Activated T-cell treated with anti-CD3 and anti-CD28 coated beads, Interleukin-2, amount 50 U/mL, for 72 hours (primary cell): Measurements from ENCODE around the gene TSPAN31. TPM values are rescaled to one million over a fixed set of nuclear protein-coding genes. Genes with fewer than 3 reads are reported as not detected.

Experiments
- ATAC-seq, 2 donors: fragments of 150-1000 bp; cut with Tn5 transposase; replicated peaks in 1 of 2; 2 replicates each; pipeline ENCODE4 v1.10.0; 2021; ENCODE audit warnings: moderate library complexity in 2 of 2, mild to moderate bottlenecking in 1 of 2
- DNase-seq, 2 donors: peaks; one replicate each; pipeline ENCODE4 v3.0.0; 2021 to 2022; ENCODE audit warnings: mixed read lengths in 1 of 2
- H3K27ac Mint-ChIP-seq: one replicate; pipeline ENCODE4 v1.8.0; 2022; ENCODE audit warnings: mild to moderate bottlenecking, moderate library complexity, mixed read lengths
- H3K27me3 Mint-ChIP-seq: one replicate; pipeline ENCODE4 v1.8.0; 2022; ENCODE audit warnings: low read depth, mixed read lengths
- H3K36me3 Mint-ChIP-seq, 2 donors: one replicate each; pipeline ENCODE4 v1.8.0; 2022; ENCODE audit warnings: mixed read lengths in 2 of 2, mild to moderate bottlenecking in 1 of 2; ENCODE audit not compliant: insufficient read depth in 2 of 2
- H3K4me1 Mint-ChIP-seq: one replicate; pipeline ENCODE4 v1.8.0; 2022; ENCODE audit warnings: low read depth, mixed read lengths
- H3K4me3 Mint-ChIP-seq, 2 donors: one replicate each; pipeline ENCODE4 v1.8.0; 2022; ENCODE audit warnings: mild to moderate bottlenecking in 2 of 2, mixed read lengths in 2 of 2, moderate library complexity in 2 of 2
- H3K9me3 Mint-ChIP-seq, 2 donors: one replicate each; pipeline ENCODE4 v1.8.0; 2022; ENCODE audit warnings: mixed read lengths in 2 of 2
- total RNA-seq, 2 donors: library from RNA; stranded (reverse); gene quantifications; one replicate each; pipeline ENCODE4 v1.2.3, GENCODE V29; 2022

Gene TSPAN31
- total RNA-seq, 2 donors from 2014 or later, result 18.2 to 19.6 TPM

DNA sequence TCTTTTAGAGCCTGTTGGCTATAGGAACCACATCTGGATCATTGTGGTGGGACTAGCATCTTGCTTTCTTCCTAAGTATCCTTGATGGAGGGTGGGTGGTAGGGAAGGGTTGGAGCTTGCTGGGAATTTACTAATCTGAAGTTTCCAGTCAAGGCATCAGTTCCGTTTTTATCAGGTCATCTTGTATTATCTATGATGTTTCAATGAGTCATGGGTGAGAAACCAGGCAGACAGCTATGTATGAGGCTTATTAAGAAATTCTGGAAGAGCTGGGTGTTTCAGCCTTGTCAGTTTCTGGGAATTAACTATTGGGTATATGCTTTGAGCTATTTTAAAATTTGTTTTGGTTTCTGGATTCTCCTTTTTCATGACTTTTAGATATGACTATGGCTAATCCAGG, 49.1 kb downstream of the TSPAN31 start:
- no peaks in the 10 kb centered on the region for H3K27me3 Mint-ChIP-seq
- H3K4me1 Mint-ChIP-seq, result peaks cover 12% of the 10 kb centered on the region
- H3K36me3 Mint-ChIP-seq, result peaks cover 2 to 20% of the 10 kb centered on the region in 2 donors
- H3K27ac Mint-ChIP-seq, result peak overlapping the region; percentile 79
- peak overlapping the region in 1 of 2 donors; percentile 23 for H3K4me3 Mint-ChIP-seq
- ATAC-seq, result no peak
- no peak for DNase-seq
- H3K9me3 Mint-ChIP-seq, result no peaks in the 10 kb centered on the region

DNA sequence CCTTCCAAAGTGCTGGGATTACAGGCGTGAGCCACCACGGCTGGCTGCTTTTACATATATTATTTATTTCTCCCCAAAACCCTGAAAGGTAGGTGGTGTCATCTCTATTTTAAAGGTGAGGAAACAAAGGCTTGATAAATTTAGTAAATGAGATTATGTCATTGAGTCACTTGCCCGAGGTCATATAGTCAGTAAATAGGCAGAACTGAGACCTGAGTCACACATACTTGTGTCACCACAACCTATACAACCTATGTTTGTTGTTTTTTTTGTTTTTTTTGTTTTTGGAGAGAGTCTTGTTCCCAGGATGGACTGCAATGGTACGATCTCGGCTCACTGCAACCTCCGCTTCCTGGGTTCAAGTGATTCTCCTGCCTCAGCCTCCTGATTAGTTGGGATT, 50.5 kb downstream of the TSPAN31 start:
- no peak for DNase-seq
- ATAC-seq, result no peak
- Mint-ChIP-seq H3K27ac (peak overlapping the region; percentile 66), H3K4me3 (no peak overlapping the region), H3K9me3 (no peaks in the 10 kb centered on the region), H3K4me1 (peaks cover 12% of the 10 kb centered on the region), H3K27me3 (no peaks in the 10 kb centered on the region), H3K36me3 (peaks cover 2 to 25% of the 10 kb centered on the region in 2 donors)

DNA sequence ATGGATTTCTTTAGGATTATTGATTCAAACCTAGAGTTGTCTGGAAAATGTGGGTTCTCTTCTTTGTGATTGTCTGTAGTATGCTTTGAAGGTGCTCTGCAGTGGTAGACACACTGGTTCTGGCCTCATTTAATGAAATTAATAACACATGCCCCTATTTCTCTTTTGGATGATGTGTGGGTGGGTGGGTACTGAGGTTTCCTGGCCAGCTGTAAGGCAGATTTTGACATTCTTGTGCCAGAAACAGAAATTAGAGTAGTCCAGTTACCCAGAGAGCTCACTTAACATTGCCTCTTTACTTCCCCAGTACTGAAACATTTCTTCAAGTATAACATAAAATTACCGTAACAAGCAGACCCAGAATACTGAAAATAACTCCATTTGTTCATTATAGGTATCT, 52.2 kb downstream of the TSPAN31 start:
- ATAC-seq (no peak), DNase-seq (no peak)
- Mint-ChIP-seq H3K4me1 (peaks cover 12% of the 10 kb centered on the region), H3K4me3 (no peak overlapping the region), H3K27ac (no peak overlapping the region), H3K27me3 (no peaks in the 10 kb centered on the region), H3K9me3 (no peaks in the 10 kb centered on the region), H3K36me3 (peaks cover 2 to 25% of the 10 kb centered on the region in 2 donors)

DNA sequence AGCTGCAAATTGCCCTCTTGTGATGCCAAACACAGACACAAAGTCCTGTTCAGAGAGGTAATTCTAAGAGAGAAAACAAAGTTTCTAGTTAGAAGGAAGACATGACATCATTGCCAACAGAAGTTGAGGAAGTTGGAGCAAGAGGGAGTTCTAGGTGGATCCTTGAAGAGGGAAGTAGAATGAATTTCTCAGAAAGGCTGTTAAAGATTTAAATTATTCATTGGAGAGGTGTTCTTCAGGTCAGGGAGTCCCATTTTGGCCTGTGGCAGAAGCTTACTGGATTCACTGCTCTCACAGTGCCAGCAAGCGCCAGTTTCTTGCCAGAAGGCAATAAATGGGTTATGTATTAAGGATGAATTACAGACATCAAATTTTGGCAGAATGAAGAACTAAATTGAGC, 53.1 kb downstream of the TSPAN31 start:
- Mint-ChIP-seq H3K27ac (peak overlapping the region; percentile 32), H3K9me3 (no peaks in the 10 kb centered on the region), H3K27me3 (no peaks in the 10 kb centered on the region), H3K4me1 (peaks cover 12% of the 10 kb centered on the region), H3K36me3 (peaks cover under 1 to 27% of the 10 kb centered on the region in 2 donors), H3K4me3 (no peak overlapping the region)
- DNase-seq (no peak), ATAC-seq (no peak)

Other genes starting within 250 kb of the TSPAN31 start
- gene DDIT3, start 224.5 kb upstream of the TSPAN31 start, total RNA-seq, result 10 to 100 TPM; 64.6 to 71.7 TPM
- 100 to 1,000 TPM; 131 to 148 TPM for gene MBD6, start 222.2 kb upstream of the TSPAN31 start, total RNA-seq
- gene DCTN2, start 197.8 kb upstream of the TSPAN31 start, total RNA-seq, result 10 to 100 TPM; 94.9 to 99.0 TPM
- 1 to 10 TPM; 3.2 to 5.9 TPM for gene KIF5A, start 195.0 kb upstream of the TSPAN31 start, total RNA-seq
- gene PIP4K2C, start 153.8 kb upstream of the TSPAN31 start, total RNA-seq, result 10 to 100 TPM; 21.3 to 23.1 TPM
- gene DTX3, start 140.2 kb upstream of the TSPAN31 start, total RNA-seq, result 10 to 100 TPM; 44.3 to 52.7 TPM
- 1 to 10 TPM; 2.8 to 5.3 TPM for gene ARHGEF25, start 133.6 kb upstream of the TSPAN31 start, total RNA-seq
- gene B4GALNT1, start 111.8 kb upstream of the TSPAN31 start, total RNA-seq, result 1 to 10 TPM; 2.5 to 3.8 TPM
- gene OS9, start 50.9 kb upstream of the TSPAN31 start, total RNA-seq, result 100 to 1,000 TPM; 103 to 104 TPM
- gene AGAP2, start 6.3 kb upstream of the TSPAN31 start, total RNA-seq, result 10 to 100 TPM; 21.7 to 26.9 TPM
- 100 to 1,000 TPM; 150 to 154 TPM for gene CDK4, start 7.3 kb downstream of the TSPAN31 start, total RNA-seq
- 10 to 100 TPM; 30.2 to 32.9 TPM for gene MARCHF9, start 10.1 kb downstream of the TSPAN31 start, total RNA-seq
- 10 to 100 TPM; 11.1 to 14.7 TPM for gene CYP27B1, start 22.0 kb downstream of the TSPAN31 start, total RNA-seq
- gene METTL1, start 27.1 kb downstream of the TSPAN31 start, total RNA-seq, result 10 to 100 TPM; 18.7 TPM
- gene EEF1AKMT3, start 27.6 kb downstream of the TSPAN31 start, total RNA-seq, result 1 to 10 TPM; 4.9 to 6.9 TPM
- 10 to 100 TPM; 30.4 to 30.9 TPM for gene TSFM, start 37.7 kb downstream of the TSPAN31 start, total RNA-seq
- gene AVIL, start 73.7 kb downstream of the TSPAN31 start, total RNA-seq, result 1 to 10 TPM; 4.8 to 5.5 TPM
- 100 to 1,000 TPM; 108 to 109 TPM for gene CTDSP2, start 101.7 kb downstream of the TSPAN31 start, total RNA-seq
- 10 to 100 TPM; 23.5 to 26.3 TPM for gene ATP23, start 196.5 kb downstream of the TSPAN31 start, total RNA-seq